ENCODE measurements around the gene ACTBL2. TPM values are rescaled to one million over a fixed set of nuclear protein-coding genes. Genes with fewer than 3 reads are reported as not detected.

ACTBL2 gene
- total and polyA plus RNA-seq, 4 donors: not detected

DNA sequence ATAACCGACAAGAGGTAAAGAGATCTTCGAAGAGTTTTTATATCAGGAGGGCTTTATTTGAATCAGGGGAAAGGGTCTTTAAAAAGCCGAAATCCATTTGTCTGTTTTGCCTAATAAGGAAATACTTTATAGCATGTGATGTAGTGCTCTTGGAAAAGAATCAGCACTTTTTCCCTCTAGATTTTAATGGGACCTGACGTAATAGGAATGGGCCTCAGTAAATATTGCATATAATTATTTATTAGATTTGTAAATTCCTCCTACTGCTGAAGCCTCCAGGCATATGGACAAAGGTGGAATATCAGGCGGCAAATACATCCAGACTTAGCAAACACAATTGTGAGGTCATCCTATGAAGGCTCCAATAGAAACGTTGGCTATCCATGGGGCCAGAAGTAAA, 50.9 kb downstream of the ACTBL2 start:
- TF ChIP-seq FOXA1 (IDR thresholded peaks at IDR 0.05) (no peak), JUND (IDR thresholded peaks at IDR 0.05) (no peak), EGR1 (IDR thresholded peaks at IDR 0.05; ENCODE audit: low read depth in 2 of 2) (no peak)
- TF ChIP-seq, protein P1, sequence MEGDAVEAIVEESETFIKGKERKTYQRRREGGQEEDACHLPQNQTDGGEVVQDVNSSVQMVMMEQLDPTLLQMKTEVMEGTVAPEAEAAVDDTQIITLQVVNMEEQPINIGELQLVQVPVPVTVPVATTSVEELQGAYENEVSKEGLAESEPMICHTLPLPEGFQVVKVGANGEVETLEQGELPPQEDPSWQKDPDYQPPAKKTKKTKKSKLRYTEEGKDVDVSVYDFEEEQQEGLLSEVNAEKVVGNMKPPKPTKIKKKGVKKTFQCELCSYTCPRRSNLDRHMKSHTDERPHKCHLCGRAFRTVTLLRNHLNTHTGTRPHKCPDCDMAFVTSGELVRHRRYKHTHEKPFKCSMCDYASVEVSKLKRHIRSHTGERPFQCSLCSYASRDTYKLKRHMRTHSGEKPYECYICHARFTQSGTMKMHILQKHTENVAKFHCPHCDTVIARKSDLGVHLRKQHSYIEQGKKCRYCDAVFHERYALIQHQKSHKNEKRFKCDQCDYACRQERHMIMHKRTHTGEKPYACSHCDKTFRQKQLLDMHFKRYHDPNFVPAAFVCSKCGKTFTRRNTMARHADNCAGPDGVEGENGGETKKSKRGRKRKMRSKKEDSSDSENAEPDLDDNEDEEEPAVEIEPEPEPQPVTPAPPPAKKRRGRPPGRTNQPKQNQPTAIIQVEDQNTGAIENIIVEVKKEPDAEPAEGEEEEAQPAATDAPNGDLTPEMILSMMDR (IDR thresholded peaks at IDR 0.05; ENCODE audit: low read depth, low read length, missing input control): no peak
- TF ChIP-seq, protein P2, sequence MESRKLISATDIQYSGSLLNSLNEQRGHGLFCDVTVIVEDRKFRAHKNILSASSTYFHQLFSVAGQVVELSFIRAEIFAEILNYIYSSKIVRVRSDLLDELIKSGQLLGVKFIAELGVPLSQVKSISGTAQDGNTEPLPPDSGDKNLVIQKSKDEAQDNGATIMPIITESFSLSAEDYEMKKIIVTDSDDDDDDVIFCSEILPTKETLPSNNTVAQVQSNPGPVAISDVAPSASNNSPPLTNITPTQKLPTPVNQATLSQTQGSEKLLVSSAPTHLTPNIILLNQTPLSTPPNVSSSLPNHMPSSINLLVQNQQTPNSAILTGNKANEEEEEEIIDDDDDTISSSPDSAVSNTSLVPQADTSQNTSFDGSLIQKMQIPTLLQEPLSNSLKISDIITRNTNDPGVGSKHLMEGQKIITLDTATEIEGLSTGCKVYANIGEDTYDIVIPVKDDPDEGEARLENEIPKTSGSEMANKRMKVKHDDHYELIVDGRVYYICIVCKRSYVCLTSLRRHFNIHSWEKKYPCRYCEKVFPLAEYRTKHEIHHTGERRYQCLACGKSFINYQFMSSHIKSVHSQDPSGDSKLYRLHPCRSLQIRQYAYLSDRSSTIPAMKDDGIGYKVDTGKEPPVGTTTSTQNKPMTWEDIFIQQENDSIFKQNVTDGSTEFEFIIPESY (IDR thresholded peaks at IDR 0.05): no peak
- no peaks in the 10 kb centered on the region for H3K27me3 ChIP-seq (ENCODE audit: control insufficient read depth in 4 of 4, insufficient read depth in 4 of 4, low read length in 3 of 4)
- 72% methylated on average over 6 of the region's 6 CpGs for WGBS
- H3K4me1 ChIP-seq (ENCODE audit: control insufficient read depth in 4 of 4, insufficient read depth in 4 of 4, low read length in 3 of 4): no peaks in the 10 kb centered on the region
- no peak for DNase-seq (ENCODE audit: low spot score)
- no peak overlapping the region for H3K27ac ChIP-seq (ENCODE audit: low read depth in 1 of 2, low read length in 2 of 2)
- no peaks in the 10 kb centered on the region for H3K9me3 ChIP-seq (ENCODE audit: control insufficient read depth in 4 of 4, low read length in 3 of 4)
- H3K9ac ChIP-seq (ENCODE audit: low read depth in 1 of 2, low read length in 2 of 2): no peak overlapping the region
- peaks cover 0 to 2% (median 0%) of the 10 kb centered on the region in 4 donors for H3K36me3 ChIP-seq (ENCODE audit: control insufficient read depth in 4 of 4, insufficient read depth in 3 of 4, low read depth in 1 of 4, low read length in 3 of 4)
- no peak overlapping the region for H3K4me3 ChIP-seq (ENCODE audit: low read depth in 1 of 3, low read length in 3 of 3)

All from liver (tissue), 9 donors.